CD4-positive, alpha-beta T cell treated with Interleukin-15 for 4 hours (primary cell): ENCODE data around the gene IBSP.
A peak's percentile ranks its signal among the peaks of the same experiment; 100 is the strongest.

Source experiments
- DNase-seq: peaks from one replicate; pipeline ENCODE4 v3.0.0-alpha.2; 2020; ENCODE audit warnings: low spot score

The IBSP gene

GRCh38 chr4:87838205-87838604 is 38.9 kb downstream of the IBSP start:
- no peak for DNase-seq

DNA sequence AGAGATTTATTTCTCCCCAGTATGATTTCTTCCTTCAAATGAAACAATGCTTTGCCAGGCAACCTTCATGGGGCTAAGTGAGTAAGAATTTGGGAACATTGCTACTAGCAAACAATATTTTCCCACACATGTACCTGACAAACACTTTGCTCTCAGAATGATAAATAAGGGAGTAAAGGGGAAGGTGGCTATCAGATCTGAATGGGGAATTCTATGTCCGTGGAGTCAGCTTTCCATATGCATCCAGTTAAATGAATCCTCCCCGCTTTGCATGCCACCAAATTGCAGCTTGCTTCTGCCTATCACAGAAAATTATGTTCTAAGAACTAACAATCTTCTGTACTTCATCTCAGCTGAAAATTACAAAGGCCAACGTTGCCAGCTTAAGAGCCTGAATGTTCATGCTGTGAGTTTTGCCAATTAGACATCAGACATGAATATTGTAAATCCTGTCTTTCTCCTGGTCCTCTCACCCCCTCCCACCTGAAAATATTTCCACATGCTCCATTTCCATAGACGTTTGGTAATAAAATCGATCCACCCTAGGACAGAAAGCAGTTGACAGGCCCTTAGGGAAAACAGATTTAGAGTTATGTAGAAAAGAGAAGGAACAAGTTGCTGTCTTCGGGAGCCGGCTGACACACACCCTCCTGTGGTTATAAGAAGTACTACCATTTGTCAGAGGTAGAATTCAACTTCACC is 39.7 kb downstream of the IBSP start:
- no peak for DNase-seq

GRCh38 chr4:87839592-87839946 is 40.2 kb downstream of the IBSP start:
- DNase-seq = no peak

GRCh38 chr4:87840149-87840548 is 40.8 kb downstream of the IBSP start:
- no peak for DNase-seq

DNA sequence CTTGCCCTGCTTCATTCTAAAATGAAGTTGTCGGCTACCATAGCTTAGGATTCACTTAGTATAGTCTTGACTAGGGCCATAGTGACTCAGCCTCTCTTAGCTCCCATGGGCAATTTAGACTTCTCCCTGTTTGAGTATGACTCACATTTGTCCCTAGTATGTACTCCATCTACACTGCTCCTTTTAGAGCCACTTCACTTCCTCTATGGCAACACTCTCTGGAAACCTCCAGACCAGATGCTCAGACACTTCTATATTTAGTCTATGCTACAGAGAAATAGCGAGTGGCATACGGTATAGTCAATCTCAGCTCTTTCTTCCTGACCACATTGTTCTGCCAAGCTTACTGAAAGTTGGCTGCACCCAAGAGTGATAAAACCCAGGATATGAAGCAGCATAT is 44.6 kb downstream of the IBSP start:
- no peak for DNase-seq

DNA sequence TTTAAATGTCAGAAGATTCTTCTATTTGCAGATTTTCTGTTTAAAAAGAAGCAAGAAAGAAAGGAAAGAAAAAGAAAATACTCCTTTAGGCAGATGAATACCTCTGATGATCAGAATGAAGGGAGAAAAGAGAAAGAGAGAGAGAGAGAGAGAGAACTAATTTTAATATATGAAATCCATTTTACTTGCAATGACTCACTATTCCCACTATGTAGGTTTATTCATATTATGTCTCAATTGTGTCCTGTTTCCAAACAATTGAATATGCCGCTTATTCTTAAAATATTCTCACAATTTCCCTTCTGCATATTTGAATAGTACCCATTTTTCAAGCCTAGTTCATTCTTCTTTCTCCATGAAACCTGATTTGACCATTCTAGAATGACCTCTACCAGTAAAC is 45.1 kb downstream of the IBSP start:
- DNase-seq = no peak

GRCh38 chr4:87846226-87846625 is 46.9 kb downstream of the IBSP start:
- DNase-seq = no peak

DNA sequence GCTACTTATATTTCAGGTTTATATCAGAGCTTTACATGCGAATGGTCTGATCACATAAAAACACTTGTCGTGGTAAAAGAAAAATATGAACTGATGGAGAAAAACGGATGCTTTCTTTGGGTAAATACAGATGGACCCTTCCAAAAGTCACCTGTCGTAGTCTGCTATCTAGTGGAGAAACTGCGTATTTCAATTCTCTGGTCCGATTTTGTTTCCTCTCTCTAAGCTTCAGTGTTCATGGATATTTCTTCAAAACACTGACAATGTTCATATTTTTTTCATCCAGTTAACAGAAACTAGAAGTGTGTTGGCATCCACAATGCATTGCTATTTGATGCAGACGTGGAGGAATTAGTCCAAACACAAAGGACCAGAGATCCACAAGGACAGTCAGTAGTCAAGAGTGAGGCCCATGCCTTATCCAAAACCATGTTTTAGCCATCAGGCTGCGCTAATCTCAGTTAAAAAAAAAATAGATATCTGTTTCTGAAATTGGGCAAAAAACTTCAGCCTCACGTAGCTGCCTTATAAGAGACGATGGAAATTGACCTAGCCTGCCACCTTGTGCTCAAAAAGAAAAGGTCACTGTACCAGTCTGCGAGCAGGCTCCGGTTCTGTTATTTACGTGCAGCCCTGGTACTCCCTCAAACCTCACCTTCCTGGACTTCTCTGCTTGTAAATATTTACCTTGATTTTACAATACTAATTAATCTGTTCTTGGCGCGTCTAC is 49.4 kb downstream of the IBSP start:
- DNase-seq = peak; percentile 10

DNA sequence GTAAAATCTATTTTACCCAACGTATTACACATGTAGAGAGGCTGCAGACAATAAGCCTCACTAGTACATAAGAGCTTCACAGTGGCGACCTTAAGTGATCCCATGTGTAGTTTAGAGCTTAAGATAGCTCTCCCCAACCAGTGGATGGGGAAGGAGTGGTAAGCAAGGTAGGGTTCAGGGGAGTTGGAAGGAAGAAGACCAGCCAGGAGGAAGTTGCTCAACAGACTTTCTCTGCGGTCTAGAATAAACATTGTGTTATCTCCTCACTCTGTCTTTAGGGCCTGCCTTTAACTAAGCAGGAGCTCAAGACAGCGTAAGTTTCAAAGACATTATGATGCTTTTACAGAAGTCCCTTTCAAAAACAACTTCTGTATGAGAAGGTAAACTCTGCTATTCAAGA is 50.3 kb downstream of the IBSP start:
- DNase-seq = no peak

- no peak for DNase-seq
These were observed 52.0 kb downstream of the IBSP start for GRCh38 chr4:87851332-87851731.

- no peak for DNase-seq
These were observed 52.6 kb downstream of the IBSP start for GRCh38 chr4:87851953-87852352.

DNA sequence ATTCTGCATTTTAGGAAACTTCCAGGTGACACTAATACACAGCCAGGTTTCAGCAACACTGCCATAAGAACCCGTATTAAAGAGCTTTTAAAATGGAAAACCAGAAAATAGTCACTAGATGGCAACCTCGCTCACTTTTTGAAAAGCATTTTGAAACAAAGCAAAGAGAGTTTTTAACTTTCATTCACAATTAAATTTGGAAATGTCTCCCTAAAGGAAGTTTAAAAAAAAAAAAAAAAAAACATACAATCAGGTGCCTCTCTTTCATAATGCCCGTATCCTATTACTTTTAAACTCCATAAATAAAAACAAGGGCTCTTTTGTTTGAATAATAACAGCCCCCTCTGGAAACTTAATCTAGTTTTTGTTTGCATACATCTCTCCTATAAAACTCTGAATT is 53.8 kb downstream of the IBSP start:
- peak; percentile 21 for DNase-seq

- no peak for DNase-seq
These were observed 54.5 kb downstream of the IBSP start for GRCh38 chr4:87853891-87854290.

- DNase-seq = no peak
These were observed 56.2 kb downstream of the IBSP start for GRCh38 chr4:87855559-87855958.

DNA sequence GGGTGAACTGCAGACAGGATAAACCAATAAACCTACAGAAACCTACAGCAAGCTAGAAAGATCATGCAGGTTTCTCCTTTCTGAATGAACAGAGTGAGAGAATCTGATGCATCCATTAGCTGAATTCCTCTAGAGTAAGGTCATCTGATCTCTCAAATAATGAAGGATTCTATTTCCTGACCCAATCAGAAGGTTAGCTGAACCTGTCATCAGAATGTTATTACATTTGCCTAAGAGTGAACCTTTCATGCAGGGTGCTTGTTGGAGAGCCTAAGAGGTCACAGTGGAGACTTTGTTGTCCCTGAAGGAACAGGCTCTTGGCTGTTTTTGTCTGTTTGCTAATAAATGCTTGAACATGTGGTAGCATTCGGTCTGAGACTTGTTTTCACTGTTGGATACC is 57.5 kb downstream of the IBSP start:
- no peak for DNase-seq

GRCh38 chr4:87857789-87858188 is 58.4 kb downstream of the IBSP start:
- DNase-seq = no peak
